HG02763 (cell line): ENCODE measurements around the gene ZNFX1.

Source experiments
- ATAC-seq: cut with Tn5 transposase; IDR thresholded peaks from one replicate; pipeline ENCODE4 v1.9.1; 2021; ENCODE audit warnings: mild to moderate bottlenecking, moderate library complexity; ENCODE audit not compliant: unreplicated experiment

ZNFX1 gene

DNA sequence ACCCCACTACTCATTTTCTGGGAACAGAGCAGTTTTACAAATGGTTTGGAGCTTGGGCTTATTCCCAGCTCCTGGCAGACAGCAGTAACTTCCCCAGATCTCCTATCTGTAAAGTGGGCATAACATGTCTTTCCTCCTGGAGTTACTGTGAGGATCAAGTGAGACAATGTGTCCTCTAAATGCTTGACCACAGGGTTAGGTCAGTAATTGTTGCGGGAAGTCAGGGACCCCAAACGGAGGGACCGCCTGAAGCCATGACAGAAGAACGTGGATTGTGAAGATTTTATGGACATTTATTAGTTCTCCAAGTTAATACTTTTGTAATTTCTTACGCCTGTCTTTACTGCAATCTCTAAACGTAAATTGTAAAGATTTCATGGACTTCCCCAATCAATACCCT is 15.3 kb upstream of the ZNFX1 start:
- ATAC-seq, result no peak

DNA sequence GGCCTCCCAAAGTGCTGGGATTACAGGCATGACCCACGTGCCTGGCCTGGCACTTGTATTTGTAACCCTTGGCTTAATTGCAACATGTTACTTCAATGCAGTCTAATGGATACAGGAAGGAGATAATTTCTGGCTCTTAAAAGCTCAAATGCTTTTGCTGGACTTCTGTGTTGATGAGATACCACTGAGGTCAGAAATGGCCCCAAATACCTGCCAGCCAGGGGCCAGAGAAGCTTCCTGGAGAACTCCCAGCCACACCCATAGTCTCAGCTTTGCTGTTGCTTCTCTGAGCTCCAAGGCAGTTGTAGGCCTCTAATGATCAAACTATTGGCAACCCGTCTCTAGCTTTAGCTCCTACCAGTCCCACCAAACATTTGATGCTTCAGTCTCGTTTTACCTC is 14.2 kb upstream of the ZNFX1 start:
- ATAC-seq, result no peak

DNA sequence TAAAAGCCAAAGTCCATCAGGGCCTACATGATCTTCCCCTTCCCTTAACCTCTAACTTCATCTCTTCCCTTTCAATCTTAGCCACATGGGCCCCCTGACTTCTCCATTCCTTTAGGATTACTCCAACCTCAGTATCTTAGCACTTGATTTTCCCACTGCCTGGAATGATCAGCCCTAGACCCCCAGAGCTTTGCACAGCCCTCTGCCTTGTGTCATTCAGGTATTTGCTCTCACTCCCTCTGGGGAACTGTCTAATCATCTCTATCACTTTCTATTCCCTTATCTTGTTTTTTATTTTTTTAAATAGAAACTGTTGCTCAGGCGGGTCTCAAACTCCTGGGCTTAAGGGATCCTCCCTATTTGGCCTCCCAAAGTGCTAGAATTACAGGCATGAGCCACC is 13.3 kb upstream of the ZNFX1 start:
- no peak for ATAC-seq

DNA sequence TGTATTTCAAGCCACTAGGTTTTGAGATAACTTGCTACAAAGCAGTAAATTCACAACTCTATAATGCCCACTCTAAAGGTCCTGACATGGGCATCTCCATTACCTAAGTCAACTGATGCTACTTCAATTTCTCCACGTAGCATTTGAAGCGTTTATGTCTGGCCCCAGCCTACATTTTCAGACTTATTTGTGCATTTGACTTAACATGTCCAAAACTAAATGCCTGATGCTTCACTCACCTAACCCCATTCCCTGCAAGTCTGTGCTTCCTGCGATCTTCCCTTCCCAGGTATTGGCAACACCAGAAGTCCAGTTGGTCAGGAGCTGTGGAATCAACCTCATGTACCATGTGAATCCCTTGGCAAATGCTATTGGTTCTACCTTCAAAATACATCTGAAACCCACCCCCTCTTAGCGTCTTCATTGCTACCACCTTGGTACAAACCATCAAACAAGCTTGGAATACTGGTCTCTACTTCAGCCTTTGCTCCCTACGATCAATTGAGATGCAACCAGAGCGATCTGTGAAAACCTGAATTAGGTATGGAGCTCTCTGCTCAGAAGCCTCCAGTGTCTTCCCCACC is 12.8 kb upstream of the ZNFX1 start:
- no peak for ATAC-seq

DNA sequence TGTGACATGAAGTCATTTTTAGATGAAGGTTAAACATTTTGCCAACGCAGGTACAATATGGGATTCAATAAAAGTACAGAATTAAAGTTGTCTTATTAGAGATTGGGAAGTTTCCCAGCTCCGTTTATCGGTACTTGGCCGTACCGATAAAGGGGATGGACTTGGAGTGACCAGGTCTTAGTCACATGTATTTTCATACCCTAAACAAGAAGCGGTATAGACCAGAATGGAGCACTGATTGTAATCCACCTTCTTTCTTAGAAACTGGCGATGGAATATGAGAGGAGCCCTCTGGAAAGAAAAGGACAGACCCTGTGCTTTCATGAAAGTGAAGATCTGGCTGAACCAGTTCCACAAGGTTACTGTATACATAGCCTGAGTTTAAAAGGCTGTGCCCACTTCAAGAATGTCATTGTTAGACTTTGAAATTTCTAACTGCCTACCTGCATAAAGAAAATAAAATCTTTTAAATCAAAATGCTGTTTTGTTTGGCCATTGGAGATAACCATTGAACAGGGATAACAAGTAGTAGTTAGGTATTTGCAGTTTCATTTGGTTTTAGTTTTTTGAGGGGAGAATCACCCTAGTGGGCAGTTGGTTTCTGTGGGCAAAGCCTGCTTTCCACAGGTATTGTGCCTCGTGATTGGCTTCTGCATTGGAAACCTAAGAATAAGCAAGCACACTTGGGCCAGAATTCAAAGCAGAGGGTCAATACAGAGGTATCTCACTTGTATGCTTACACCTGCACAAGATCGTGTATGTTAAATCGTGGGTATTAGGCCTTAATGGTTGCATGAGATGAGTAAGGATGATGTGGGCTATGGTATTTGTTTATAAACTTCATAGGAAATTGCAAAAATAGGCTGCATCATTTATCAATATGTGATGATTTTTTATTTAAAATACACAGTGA is 11.2 kb upstream of the ZNFX1 start:
- no peak for ATAC-seq

DNA sequence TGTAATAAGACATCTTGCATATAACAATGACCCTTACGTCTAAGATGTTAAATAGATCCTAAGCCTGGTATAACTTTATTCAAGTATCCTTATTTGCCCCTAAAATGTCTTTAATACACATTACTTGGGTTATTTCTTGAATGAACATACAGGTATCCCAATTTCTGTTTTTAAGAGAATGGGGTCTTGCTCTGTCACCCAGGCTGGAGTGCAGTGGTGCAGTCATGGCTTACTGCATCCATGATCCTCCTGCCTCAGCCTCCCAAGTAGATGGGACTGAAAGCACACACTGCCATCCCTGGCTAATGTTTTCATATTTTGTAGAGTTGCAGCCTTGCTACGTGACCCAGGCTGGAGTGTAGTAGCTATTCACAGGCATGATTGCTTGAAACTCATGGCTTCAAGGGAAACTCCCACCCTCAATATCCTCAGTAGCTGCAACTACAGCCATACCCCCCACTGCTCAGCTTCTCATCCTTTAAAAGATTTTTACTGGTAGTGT is 10.4 kb upstream of the ZNFX1 start:
- ATAC-seq, result no peak

DNA sequence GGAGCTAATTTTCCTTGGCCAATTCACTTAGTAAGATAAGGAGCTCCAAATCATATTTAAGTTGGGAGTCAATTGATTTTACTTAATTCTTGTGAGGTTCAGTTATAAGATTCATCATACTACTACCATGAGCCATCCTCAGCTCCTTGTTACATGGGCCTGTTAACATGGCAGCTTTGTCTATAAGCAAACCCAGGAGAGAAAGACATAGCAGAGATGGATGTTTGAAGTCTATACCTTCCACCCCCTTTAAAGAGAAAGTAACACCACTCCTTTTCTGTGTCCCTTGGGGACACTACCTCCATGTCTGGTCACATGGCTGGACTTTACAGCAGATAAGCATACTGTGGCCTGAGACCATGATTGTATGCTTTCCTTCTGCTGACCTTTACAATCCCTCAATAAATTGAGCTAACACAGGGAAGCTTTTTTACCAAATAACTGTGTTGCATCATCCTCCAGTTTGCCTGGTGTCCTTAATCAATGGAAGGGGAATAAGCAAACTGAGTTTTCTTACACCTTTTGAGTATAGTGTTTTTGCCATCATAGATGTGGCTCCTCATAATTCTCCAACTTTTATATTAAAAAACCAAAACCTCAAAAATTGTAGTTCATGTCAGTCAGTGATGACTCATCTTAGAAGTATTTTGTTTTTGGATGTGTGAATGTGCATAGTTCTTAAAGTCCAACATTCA is 9.8 kb upstream of the ZNFX1 start:
- ATAC-seq, result no peak

DNA sequence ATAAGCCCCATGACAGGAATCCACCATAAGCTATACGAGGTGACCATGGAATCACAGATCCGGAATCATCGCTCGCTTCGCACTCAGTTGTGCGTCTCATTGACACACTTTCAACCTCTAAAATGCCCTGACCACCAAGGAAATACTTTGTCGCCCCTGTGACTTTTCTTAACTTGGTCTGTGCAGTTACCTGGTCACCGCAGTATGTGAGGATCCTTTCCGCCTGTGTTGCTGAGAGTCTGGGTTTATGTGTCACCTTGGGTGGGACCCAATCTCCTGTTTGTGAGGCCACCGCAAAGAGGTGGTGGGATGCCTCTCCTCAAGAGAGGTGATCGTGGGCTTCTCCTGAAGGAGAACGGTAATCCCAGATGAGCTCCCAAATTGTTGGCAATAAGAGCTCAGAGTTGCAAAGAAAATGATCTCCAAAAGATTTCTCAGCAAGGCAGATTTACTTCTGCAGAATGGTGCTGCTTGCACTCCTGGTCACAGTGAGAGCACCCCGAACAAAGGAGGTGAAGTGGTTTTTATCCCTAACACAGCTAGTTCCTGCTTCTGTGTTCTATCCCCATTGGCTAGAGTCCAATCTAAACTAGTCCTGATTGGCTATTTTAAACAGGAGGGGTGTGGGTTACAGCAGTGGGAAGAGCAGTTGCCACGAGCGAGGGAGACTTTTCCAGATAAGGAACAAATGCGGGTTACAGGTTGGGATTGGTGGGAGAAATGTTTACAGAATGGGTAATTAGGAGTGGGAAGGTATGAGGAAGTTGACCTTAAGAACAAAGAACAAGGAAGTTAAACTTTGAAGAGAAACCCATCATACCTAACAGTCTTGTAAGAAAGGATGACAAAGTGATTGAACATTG is 9.1 kb upstream of the ZNFX1 start:
- ATAC-seq, result no peak

DNA sequence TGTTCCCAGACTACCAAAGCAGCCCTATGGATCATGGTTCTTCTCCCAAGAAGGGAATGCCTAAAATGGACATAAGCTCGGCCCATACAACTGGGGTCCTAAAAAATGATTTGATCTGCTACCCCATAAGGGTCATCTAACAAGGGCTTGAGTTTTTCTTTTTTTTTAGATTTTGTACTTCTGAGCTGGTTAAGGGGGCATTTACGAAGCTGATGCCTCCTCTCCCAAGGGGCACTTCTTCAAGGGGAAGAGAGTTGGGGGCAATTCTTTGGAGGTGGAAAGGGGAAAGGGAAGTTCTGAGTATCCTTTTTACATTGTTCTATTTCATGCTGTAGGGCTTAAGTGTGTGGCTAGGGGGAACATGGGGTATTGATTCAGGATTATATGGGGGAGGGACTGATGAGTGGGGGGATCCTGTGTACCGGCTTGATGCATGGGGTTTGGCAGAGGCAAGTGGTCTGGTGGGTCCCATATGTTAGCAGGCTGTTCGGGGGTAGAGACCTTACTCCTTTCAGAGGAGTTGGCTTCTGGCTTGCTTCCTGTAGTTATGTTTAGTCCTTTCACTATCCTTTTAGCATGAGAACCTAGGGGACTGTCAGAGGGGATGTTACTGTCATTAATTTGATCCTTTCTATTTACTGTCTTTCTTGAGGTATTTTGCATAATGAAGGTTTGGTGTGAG is 8.1 kb upstream of the ZNFX1 start:
- ATAC-seq, result no peak

DNA sequence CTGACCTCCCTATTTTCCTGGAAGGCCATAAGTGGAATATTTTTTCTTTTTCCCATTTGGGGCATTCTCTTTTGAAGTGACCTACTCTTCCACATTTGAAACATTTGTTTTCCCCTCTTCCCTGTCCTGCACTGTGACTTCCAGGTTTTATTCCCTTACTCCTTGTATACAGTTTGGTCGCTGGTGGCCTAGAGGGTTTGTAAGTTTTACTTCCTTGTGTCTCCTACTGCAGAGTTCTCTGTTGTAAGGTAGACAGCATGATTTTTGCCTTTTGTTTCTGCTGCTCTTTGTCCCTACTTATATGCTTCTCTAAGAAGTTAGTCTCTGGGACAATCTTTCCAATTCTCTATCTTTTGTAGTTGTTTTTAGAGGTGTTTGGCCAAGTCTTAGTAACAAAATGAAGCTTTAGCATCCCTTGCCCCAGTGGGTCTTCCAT is 7.4 kb upstream of the ZNFX1 start:
- no peak for ATAC-seq

DNA sequence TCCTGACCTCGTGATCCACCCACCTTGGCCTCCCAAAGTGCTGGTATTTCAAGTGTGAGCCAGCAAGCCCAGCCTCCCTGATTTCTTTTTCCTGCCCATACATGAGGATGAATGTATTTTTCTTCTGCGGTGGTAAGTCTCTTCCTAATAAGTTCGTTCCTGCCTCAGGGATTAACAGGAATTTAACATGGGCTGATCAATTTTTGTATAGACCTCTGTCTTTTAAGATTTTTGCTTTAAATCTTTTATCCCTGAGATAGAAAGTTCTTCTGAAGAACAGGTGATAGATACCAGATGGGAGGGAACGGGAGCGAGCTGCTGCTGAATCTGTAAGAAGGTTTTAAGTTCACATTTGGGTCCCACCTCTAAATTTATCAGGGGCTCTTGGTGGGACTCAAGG is 7.0 kb upstream of the ZNFX1 start:
- no peak for ATAC-seq

DNA sequence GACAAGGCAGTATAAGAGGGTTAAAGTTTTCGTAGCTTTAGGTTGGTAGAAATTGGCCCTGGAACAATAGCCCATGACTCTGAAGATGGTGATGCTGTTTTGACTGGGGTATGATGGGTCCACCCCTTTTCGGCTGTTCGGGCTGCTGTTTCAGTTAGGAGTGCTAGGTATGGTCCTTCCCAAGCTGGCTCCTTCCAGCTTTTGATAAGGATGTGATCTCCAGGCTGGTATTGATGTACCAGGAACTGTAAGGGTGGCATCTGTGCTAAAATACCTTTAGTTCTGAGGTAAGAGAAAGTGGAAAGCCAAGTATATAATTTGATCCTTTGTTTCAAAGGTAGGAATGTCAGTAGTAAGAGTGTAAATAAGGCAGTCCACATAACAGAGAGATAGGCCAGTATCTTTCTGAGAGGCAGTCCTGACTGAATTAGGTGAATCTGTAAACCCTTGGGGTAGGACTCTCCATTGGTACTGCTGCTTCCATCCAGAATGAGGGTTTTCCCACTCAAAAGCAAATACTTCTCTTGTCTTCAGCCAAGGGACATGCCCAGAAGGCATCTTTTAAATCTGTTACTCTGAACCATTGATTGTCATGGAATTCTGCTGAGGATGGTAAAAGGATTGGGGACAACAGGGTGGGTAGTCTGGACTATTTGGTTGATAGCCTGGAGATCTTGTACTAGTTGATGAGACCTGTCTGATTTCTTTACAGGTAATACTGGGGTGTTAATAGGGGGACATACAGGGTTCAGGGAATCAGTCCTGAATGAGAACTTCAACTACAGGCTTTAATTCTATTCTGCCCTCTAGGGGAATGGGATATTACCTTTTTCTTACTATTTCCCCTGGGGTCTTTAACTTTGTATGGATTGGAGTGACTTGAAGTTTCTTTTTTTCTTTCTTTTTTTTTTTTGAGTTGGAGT is 6.1 kb upstream of the ZNFX1 start:
- ATAC-seq, result no peak

DNA sequence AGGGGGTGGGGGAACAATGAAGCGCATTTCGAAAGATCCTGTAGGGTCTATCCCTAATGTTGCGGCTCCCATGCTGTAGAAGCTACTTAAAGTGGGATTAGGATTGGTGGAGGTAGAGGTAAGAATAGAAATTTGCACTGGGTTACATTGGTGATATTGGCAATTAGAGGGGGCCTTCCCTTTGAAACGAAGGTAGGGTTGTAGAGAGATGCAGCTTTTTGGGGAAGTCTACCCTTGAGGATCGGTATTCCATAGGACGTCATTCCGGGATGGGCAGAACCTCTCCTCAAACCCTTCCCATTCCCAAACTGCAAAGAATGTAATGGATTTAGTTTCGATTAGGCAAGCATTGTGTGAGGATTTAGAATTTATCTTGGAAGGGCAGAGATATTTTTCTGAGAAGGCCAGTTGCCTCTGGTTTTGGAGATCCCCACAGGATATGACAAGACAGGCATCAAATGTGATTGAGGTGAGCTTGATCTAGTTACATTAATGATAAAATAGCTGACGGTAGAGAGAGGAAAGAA is 5.4 kb upstream of the ZNFX1 start:
- ATAC-seq, result no peak

DNA sequence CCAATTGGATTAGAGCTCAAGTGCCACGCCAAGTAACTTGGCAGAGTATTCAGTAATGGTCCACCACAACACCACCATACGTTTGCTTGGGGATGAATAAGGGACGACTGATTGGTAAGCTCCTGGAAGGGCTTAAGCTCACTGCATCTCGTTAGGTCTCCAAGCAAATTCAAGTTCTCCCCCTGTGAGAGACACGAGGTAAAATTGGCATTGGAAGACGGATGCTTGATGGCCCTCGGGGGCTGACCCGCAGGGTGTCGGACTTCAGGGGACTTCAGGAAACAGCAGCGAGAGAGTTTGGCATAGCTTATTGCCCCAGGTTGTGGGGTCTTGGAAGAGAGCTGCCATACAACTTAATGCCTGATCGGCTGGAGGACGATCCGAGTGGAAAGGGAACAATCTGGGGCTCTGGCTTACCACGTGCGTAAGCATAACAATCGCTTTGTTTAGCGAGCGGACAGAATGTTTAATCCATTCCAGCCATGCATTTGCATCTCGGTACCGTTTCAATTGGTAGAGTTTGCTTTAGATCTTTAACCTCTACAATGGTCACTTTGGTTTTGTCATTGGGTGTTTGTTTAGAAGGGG is 4.8 kb upstream of the ZNFX1 start:
- no peak for ATAC-seq

DNA sequence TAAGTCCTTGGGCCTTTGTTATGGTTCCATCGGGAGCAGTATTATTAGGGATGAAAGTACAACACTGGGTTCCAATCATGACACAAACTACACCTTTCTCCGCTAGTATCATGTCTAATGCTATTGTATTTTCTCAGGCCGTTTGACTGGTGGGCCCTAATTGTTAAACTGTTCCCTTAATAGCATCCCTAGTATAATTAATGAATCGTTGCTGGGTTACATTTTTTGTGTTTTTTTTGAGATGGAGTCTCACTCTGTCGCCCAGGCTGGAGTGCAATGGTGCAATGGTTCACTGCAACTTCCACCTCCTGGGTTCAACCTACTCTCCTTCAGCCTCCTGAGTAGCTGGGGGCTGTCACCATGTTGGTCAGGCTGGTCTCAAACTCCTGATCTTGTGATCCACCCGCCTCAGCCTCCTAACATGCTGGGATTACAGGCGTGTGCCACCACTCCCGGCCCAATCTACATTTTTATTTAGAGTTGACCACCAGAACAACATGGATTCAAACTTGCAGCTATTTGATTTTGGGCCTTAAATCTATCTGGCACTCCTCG is 4.1 kb upstream of the ZNFX1 start:
- no peak for ATAC-seq

DNA sequence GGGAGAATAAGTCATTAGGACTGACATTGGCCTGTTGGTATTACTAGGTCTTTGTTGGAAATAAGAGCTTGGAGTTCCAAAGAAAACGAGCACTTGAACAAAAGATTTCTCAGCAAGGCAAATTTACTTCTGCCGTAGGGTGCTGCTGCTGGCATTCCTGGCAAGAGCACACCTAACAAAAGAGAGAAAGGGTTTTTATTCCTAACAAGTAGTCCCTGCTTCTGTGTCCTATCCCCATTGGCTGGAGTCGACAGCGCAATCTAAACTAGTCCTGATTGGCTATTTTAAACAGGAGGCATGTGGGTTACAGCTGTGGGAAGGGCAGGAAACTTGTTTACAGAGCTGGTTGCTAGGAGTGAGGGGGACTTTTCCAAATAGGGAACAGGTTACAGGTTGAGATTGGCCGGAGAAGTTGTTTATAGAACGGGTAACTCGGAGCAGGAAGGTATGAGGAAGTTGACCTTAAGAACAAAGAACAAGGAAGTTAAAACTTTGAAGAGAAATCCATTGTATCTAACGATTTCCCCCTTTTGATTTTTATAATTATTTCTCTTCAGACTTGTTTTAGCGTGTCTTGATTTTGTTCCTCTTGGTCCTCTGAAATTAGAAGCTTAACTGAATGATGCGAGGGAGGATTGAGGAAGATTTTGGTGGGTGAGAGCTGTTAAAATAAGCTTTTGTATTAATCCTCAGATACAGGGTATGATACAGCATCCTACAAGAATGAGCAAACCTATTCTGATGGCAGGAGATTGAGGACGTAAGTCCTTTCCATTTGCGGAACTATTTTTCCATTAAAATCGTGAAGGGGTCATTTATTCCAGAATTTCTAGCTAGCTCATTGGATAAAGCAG is 3.4 kb upstream of the ZNFX1 start:
- no peak for ATAC-seq

DNA sequence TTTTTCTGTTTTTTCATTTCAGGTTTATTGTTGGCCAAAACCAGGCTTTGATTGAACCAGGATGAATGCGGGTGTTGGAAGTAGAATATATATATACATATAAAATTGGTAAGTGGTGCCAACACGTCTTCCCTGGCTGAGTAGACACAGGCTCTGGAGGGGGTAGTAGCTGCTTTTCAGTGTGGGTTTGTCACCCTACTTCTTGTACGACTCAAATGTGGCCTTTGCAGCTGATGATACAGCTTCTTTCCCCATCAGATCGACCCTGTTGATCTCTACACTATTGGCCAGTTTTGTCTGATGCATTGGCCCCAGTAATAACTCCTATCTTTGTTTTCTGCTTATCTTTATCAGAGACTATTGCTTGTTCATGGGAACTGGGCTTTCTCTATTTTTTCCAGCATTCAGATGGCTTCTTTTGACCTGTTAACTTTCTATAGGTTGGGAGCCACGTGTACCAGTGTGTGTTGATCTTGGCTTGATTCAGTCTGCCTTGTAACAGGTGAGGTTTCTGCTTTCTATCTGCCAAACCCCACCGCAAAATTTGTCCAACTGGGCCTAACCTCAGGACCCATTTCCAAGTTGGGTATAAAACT is 2.7 kb upstream of the ZNFX1 start:
- no peak for ATAC-seq
